ENCODE data around the gene PCDHGC3. TPM values are rescaled to one million over a fixed set of nuclear protein-coding genes. Genes with fewer than 3 reads are reported as not detected.

Gene PCDHGC3
- total and polyA plus RNA-seq, 2 experiments from 2014 or later = 12.9 to 13.8 TPM

- H3K36me3 Mint-ChIP-seq (ENCODE audit: low read depth) = peaks cover 13% of the 10 kb centered on the region
- Histone ChIP-seq H4K20me1 (replicated peaks; ENCODE audit: insufficient read depth) (peaks cover 3% of the 10 kb centered on the region; the same call in 1 of the 2 replicates), H2AFZ (peak within 1 kb of the TSS; percentile 89), H3K9me2 (ENCODE audit: insufficient read depth) (no peaks in the 10 kb centered on the region), H3K27ac (ENCODE audit: low read depth) (no peak within 1 kb of the TSS), H3K27me3 (ENCODE audit: insufficient read depth) (peaks cover 31% of the 10 kb centered on the region), H3K4me2 (peak within 1 kb of the TSS; percentile 74), H3K4me1 (ENCODE audit: insufficient read depth) (peaks cover 31% of the 10 kb centered on the region), H3K4me3 (peak within 1 kb of the TSS; percentile 53), H3K79me2 (replicated peaks; ENCODE audit: insufficient read depth) (0 out of 2 replicates have a peak, but pooled peaks cover 4% of the 10 kb centered on the region), H3F3A (replicated peaks; ENCODE audit: low read depth) (no peaks in the 10 kb centered on the region), H3K36me3 (ENCODE audit: insufficient read depth) (no peaks in the 10 kb centered on the region)
- H3K9me3 Mint-ChIP-seq = no peaks in the 10 kb centered on the region
- H3K4me1 Mint-ChIP-seq = peaks cover 41% of the 10 kb centered on the region
- ATAC-seq = peak; percentile 92
- peaks cover 30% of the 10 kb centered on the region for H3K27me3 Mint-ChIP-seq (ENCODE audit: insufficient read depth, low read depth, poor library complexity)
- DNase-seq (ENCODE audit: low spot score) = peak; percentile 91
- no peak within 1 kb of the TSS; the same call in none of the 2 replicates for H3K27ac Mint-ChIP-seq
- H3K4me3 Mint-ChIP-seq = peak within 1 kb of the TSS; percentile 69
- no peak for TF ChIP-seq EZH2phosphoT487 (IDR thresholded peaks at IDR 0.05; ENCODE audit: unreplicated experiment)
- peak; percentile 43; the same call in 1 of the 2 replicates for TF ChIP-seq CREB1 (CRISPR knock-in tag; IDR thresholded peaks at IDR 0.05; ENCODE audit: low read depth)
- no peak for TF ChIP-seq EZH2 (IDR thresholded peaks at IDR 0.05; ENCODE audit: low read depth, unreplicated experiment)
Observed at GRCh38 chr5:141484641-141485311, 9.0 kb downstream of the PCDHGC3 start, which contains the start of gene PCDHGC4. Gene PCDHGC4 (plus strand): TSS chr5:141485030. CDS start chr5:141485174, 144 bp downstream.

- Mint-ChIP-seq H3K4me1 (peaks cover 41% of the 10 kb centered on the region), H3K27ac (no peak overlapping the region), H3K4me3 (peak overlapping the region; percentile 69), H3K27me3 (ENCODE audit: insufficient read depth, low read depth, poor library complexity) (peaks cover 37% of the 10 kb centered on the region), H3K9me3 (no peaks in the 10 kb centered on the region), H3K36me3 (ENCODE audit: low read depth) (peaks cover 17% of the 10 kb centered on the region)
- ATAC-seq (peak; percentile 3; the same call in 1 of the 3 replicates), DNase-seq (ENCODE audit: low spot score) (no peak)
- Histone ChIP-seq H3F3A (replicated peaks; ENCODE audit: low read depth) (no peaks in the 10 kb centered on the region), H2AFZ (peak overlapping the region; percentile 89), H3K79me2 (replicated peaks; ENCODE audit: insufficient read depth) (0 out of 2 replicates have a peak, but pooled peaks cover 4% of the 10 kb centered on the region), H3K4me1 (ENCODE audit: insufficient read depth) (peaks cover 31% of the 10 kb centered on the region), H3K4me3 (peak overlapping the region; percentile 53), H3K36me3 (ENCODE audit: insufficient read depth) (no peaks in the 10 kb centered on the region), H3K9me2 (ENCODE audit: insufficient read depth) (no peaks in the 10 kb centered on the region), H3K27ac (ENCODE audit: low read depth) (no peak overlapping the region), H3K27me3 (ENCODE audit: insufficient read depth) (peaks cover 39% of the 10 kb centered on the region), H4K20me1 (replicated peaks; ENCODE audit: insufficient read depth) (peaks cover 3% of the 10 kb centered on the region; the same call in 1 of the 2 replicates), H3K4me2 (peak overlapping the region; percentile 74)
- TF ChIP-seq ZNF114 (CRISPR knock-in tag; IDR thresholded peaks at IDR 0.05) (no peak), REST (IDR thresholded peaks at IDR 0.05; ENCODE audit: unreplicated experiment) (no peak), EZH2phosphoT487 (IDR thresholded peaks at IDR 0.05; ENCODE audit: unreplicated experiment) (no peak), NANOG (IDR thresholded peaks at IDR 0.05; ENCODE audit: borderline replicate concordance) (no peak), ZNF462 (CRISPR knock-in tag; IDR thresholded peaks at IDR 0.05) (no peak), STAT1 (IDR thresholded peaks at IDR 0.05; ENCODE audit: unreplicated experiment) (no peak), POLR2AphosphoS5 (IDR thresholded peaks at IDR 0.05; ENCODE audit: low read depth) (no peak)
Observed at GRCh38 chr5:141485321-141486055, 9.7 kb downstream of the PCDHGC3 start.
